DOHH2 (cell line): Measurements from ENCODE around the gene SF1.

Source experiments
- CTCF ChIP-seq: fragments of 200-600 bp; sonication (generic); IDR thresholded peaks from one replicate; pipeline ENCODE4 v1.5.1; 2014; ENCODE audit warnings: antibody characterized with exemption, mild to moderate bottlenecking, low read depth, low read length; ENCODE audit not compliant: poor library complexity, severe bottlenecking
- EZH2phosphoT487 ChIP-seq: fragments of 200-600 bp; sonication (generic); IDR thresholded peaks from 2 replicates; pipeline ENCODE4 v1.6.1; 2017; ENCODE audit warnings: borderline replicate concordance, mild to moderate bottlenecking, antibody characterized with exemption, low read length, moderate library complexity, mixed read lengths

DNA sequence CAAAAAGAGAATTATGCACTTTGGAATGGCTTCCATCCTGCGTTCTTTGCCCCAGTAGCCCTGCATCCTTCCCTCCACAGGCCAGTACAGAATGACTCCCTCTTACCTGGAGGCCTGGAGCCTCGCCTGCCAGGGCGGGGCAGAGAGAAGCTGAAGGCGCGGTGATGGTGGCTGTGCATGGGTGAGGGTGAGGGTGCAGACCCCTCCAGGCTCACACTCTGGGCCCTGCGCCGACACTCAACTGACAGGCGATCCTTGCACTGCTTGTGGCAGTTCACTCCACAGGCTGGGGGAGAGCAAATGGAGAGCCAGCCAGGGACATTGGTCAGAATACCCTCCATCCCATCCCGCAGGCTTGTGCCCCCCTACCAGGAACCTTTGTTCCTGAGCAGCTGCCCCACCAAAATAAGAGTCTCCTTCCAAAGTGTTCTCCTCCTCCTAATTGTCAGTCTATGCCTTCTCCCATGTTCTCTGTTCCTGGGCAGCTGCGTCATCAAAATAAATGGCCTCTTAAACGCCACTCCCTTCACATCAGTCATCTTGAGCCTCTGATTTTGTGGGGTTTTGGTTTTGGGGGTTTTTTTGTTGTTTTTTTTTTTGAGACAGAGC lies 49.5 kb downstream of the SF1 start:
- TF ChIP-seq CTCF: no peak
- no peak for TF ChIP-seq EZH2phosphoT487
